NCI-H2107 (cell line): ENCODE measurements around the gene ZNF597.

Source experiments
- DNase-seq: peaks from one replicate; lab custom pipeline; 2025; lab: John Stamatoyannopoulos, UW

The ZNF597 gene

GRCh38 chr16:3454631-3455147, 11.4 kb upstream of the ZNF597 start:
- DNase-seq, result no peak

GRCh38 chr16:3454093-3454492, 10.8 kb upstream of the ZNF597 start:
- no peak for DNase-seq

- DNase-seq, result no peak
Measured at GRCh38 chr16:3444032-3444388, 706 bp upstream of the ZNF597 start.

GRCh38 chr16:3439637-3440036, 3.7 kb downstream of the ZNF597 start:
- no peak for DNase-seq

- no peak for DNase-seq
Measured at GRCh38 chr16:3434373-3434772, 8.9 kb downstream of the ZNF597 start.

- DNase-seq, result no peak
Measured at GRCh38 chr16:3431779-3432219, 11.5 kb downstream of the ZNF597 start.

- DNase-seq, result no peak
Measured at GRCh38 chr16:3413730-3414379, 29.4 kb downstream of the ZNF597 start.

GRCh38 chr16:3408561-3409197, 34.6 kb downstream of the ZNF597 start:
- DNase-seq, result no peak

GRCh38 chr16:3401719-3402397, 41.4 kb downstream of the ZNF597 start:
- no peak for DNase-seq

GRCh38 chr16:3400779-3401688, 42.3 kb downstream of the ZNF597 start, which contains the start of the genes ZNF174 and ZSCAN32:
Gene ZNF174, plus strand, starts transcription at chr16:3401215. Its CDS starts 790 bp downstream, at chr16:3402005.
Gene ZSCAN32, minus strand, starts transcription at chr16:3401004. Its CDS starts 3,447 bp downstream, at chr16:3397557.
- peak; percentile 91 for DNase-seq

- DNase-seq, result no peak
Measured at GRCh38 chr16:3400446-3400778, 42.9 kb downstream of the ZNF597 start.

- DNase-seq, result no peak
Measured at GRCh38 chr16:3389663-3390338, 53.5 kb downstream of the ZNF597 start.

- DNase-seq, result no peak
Measured at GRCh38 chr16:3388325-3388724, 55.0 kb downstream of the ZNF597 start.

GRCh38 chr16:3383045-3383448, 60.3 kb downstream of the ZNF597 start:
- DNase-seq, result no peak
